Keratinocyte (primary cell): ENCODE data around the gene MYOD1. TPM values are rescaled to one million over a fixed set of nuclear protein-coding genes. Genes with fewer than 3 reads are reported as not detected.

Experiments
- DNase-seq: peaks from one replicate; pipeline ENCODE4 v3.0.0-alpha.2; 2011; ENCODE audit warnings: low read depth, missing footprints, low spot score
- FAIRE-seq: peaks from 2 replicates; lab custom pipeline; 2011; peaks lifted over from hg19 to GRCh38; lab: Jason Lieb, UNC
- H2AFZ ChIP-seq: 2 replicates; pipeline ENCODE4 v1.6.0; 2012; ENCODE audit warnings: low read length, control low read depth, inconsistent platforms; ENCODE audit not compliant: control insufficient read depth
- H3K27ac ChIP-seq: 2 replicates; pipeline ENCODE4 v1.5.1; 2011; ENCODE audit warnings: low read length; ENCODE audit not compliant: control insufficient read depth, insufficient read depth
- H3K27me3 ChIP-seq: 3 replicates; pipeline ENCODE4 v1.6.0; 2011; ENCODE audit warnings: low read length; ENCODE audit not compliant: control insufficient read depth, insufficient read depth; ENCODE audit errors: extremely low read depth
- H3K36me3 ChIP-seq, 2 experiments: 2 replicates in 1 of 2; 3 replicates in 1 of 2; pipeline ENCODE4 v1.5.1; 2011; ENCODE audit warnings: low read length in 2 of 2, mild to moderate bottlenecking in 1 of 2; ENCODE audit not compliant: control insufficient read depth in 2 of 2, insufficient read depth in 2 of 2; ENCODE audit errors: extremely low read depth in 1 of 2
- H3K4me1 ChIP-seq: 3 replicates; pipeline ENCODE4 v1.5.1; 2011; ENCODE audit warnings: low read length; ENCODE audit not compliant: control insufficient read depth, insufficient read depth; ENCODE audit errors: extremely low read depth
- H3K4me2 ChIP-seq: 3 replicates; pipeline ENCODE4 v1.6.0; 2011; ENCODE audit warnings: low read depth, low read length; ENCODE audit not compliant: control insufficient read depth, insufficient read depth; ENCODE audit errors: extremely low read depth
- H3K4me3 ChIP-seq, 3 experiments: fragments of 200-600 bp in 1 of 3; sonication (generic) in 1 of 3; 2 replicates in 2 of 3; 3 replicates in 1 of 3; pipeline ENCODE4 v1.5.1; 2011 to 2016; ENCODE audit warnings: low read length in 3 of 3, mild to moderate bottlenecking in 3 of 3, control low read depth in 2 of 3, inconsistent platforms in 1 of 3, low read depth in 1 of 3, mixed read lengths in 1 of 3, mixed run types in 1 of 3, moderate library complexity in 1 of 3; ENCODE audit not compliant: control insufficient read depth in 2 of 3, insufficient read depth in 2 of 3; ENCODE audit errors: extremely low read depth in 1 of 3
- H3K79me2 ChIP-seq: 2 replicates; pipeline ENCODE4 v1.6.0; 2012; ENCODE audit warnings: low read length; ENCODE audit not compliant: control insufficient read depth, insufficient read depth
- H3K9ac ChIP-seq: 3 replicates; pipeline ENCODE4 v1.6.0; 2011; ENCODE audit warnings: low read length; ENCODE audit not compliant: control insufficient read depth, insufficient read depth; ENCODE audit errors: extremely low read depth
- H3K9me1 ChIP-seq: 3 replicates; pipeline ENCODE4 v1.6.0; 2011; ENCODE audit warnings: low read length; ENCODE audit not compliant: control insufficient read depth, insufficient read depth; ENCODE audit errors: extremely low read depth
- H3K9me3 ChIP-seq: 2 replicates; pipeline ENCODE4 v1.5.1; 2012; ENCODE audit warnings: low read depth, low read length; ENCODE audit not compliant: control insufficient read depth
- H4K20me1 ChIP-seq: 3 replicates; pipeline ENCODE4 v1.6.0; 2011; ENCODE audit warnings: low read length; ENCODE audit not compliant: control insufficient read depth, insufficient read depth; ENCODE audit errors: extremely low read depth
- CTCF ChIP-seq, 3 experiments: IDR thresholded peaks in 1 of 3; conservative IDR thresholded peaks in 1 of 3; optimal IDR thresholded peaks in 1 of 3; 2 replicates in 2 of 3; 3 replicates in 1 of 3; pipeline versions ENCODE3 to v1.5.1; 2011; ENCODE audit warnings: low read length in 3 of 3, mild to moderate bottlenecking in 3 of 3, moderate library complexity in 2 of 3, control low read depth in 1 of 3, inconsistent platforms in 1 of 3; ENCODE audit not compliant: insufficient read depth in 2 of 3; ENCODE audit errors: extremely low read depth in 1 of 3
- EZH2 ChIP-seq: IDR thresholded peaks from one replicate; pipeline ENCODE4 v1.6.1; 2012; ENCODE audit warnings: inconsistent platforms, mild to moderate bottlenecking, low read length, moderate library complexity
- dilution Hi-C: fragments of 300-500 bp; cut with MboI; formaldehyde crosslinking; loops from one replicate; pipeline ENCODE4 v1.7.0; 2020; ENCODE audit warnings: low sequenced_read_pairs; ENCODE audit not compliant: extremely low pct_ligation_motif_present
- polyA plus RNA-seq, 5 experiments: library from polyadenylated mRNA; depleted of rRNA in 3 of 5; stranded (reverse) in 3 of 5; stranded (forward) in 1 of 5; unstranded in 1 of 5; fragments of >200 nt; gene quantifications; 1 replicate in 1 of 5; 2 replicates in 3 of 5; 3 replicates in 1 of 5; pipeline versions ENCODE4 v1.2.1 to v1.2.3, GENCODE V29; 2011 to 2012; ENCODE audit warnings: missing spikeins in 2 of 5, low read depth in 1 of 5, low replicate concordance in 1 of 5

The MYOD1 gene
- polyA plus RNA-seq, 1 donor (not counting 4 experiments of a cell fraction or from before 2014, with no cell fraction given), result not detected

GRCh38 chr11:17743808-17744119, 24.4 kb downstream of the MYOD1 start:
- Histone ChIP-seq H3K27ac (no peak overlapping the region), H3K9me3 (no peaks in the 10 kb centered on the region), H3K9ac (no peak overlapping the region), H3K9me1 (no peaks in the 10 kb centered on the region), H2AFZ (no peak overlapping the region), H3K4me2 (no peak overlapping the region), H3K79me2 (no peaks in the 10 kb centered on the region), H3K4me1 (no peaks in the 10 kb centered on the region), H3K4me3 (no peak overlapping the region), H3K27me3 (peaks cover 6% of the 10 kb centered on the region), H3K36me3 (no peaks in the 10 kb centered on the region), H4K20me1 (no peaks in the 10 kb centered on the region)
- FAIRE-seq (no peak), DNase-seq (no peak)
- dilution Hi-C loops, result no loop called here
- no peak for TF ChIP-seq EZH2
- no peak for TF ChIP-seq CTCF (optimal IDR thresholded peaks at IDR 0.05 in 1 of 3, IDR thresholded peaks at IDR 0.05 in 1 of 3, conservative IDR thresholded peaks at IDR 0.05 in 1 of 3; ENCODE audit: extremely low read depth in 1 of 3, insufficient read depth in 2 of 3, low read length in 3 of 3)

- H4K20me1 ChIP-seq, result no peaks in the 10 kb centered on the region
- dilution Hi-C loops, result no loop called here
- H3K27ac ChIP-seq, result no peak overlapping the region
- no peaks in the 10 kb centered on the region for H3K9me3 ChIP-seq
- peaks cover 6% of the 10 kb centered on the region for H3K27me3 ChIP-seq
- H2AFZ ChIP-seq, result no peak overlapping the region
- no peak overlapping the region for H3K4me3 ChIP-seq
- no peak for DNase-seq
- H3K9me1 ChIP-seq, result no peaks in the 10 kb centered on the region
- TF ChIP-seq CTCF (optimal IDR thresholded peaks at IDR 0.05 in 1 of 3, IDR thresholded peaks at IDR 0.05 in 1 of 3, conservative IDR thresholded peaks at IDR 0.05 in 1 of 3; ENCODE audit: extremely low read depth in 1 of 3, insufficient read depth in 2 of 3, low read length in 3 of 3) (no peak), EZH2 (no peak)
- H3K4me2 ChIP-seq, result no peak overlapping the region
- no peaks in the 10 kb centered on the region for H3K79me2 ChIP-seq
- H3K9ac ChIP-seq, result no peak overlapping the region
- H3K4me1 ChIP-seq, result no peaks in the 10 kb centered on the region
- H3K36me3 ChIP-seq, result no peaks in the 10 kb centered on the region
- FAIRE-seq, result no peak
Measured at GRCh38 chr11:17744151-17744940, 25.0 kb downstream of the MYOD1 start.
